NOMO-1 treated with dmso at 0.1 percent for 144 hours (cell line): ENCODE results near the gene SPESP1.

Experiments
- DNase-seq: peaks from one replicate; lab custom pipeline; 2025; ENCODE audit not compliant: unreplicated experiment; lab: John Stamatoyannopoulos, UW

Gene SPESP1

GRCh38 chr15:68990231-68990991 lies 60.1 kb downstream of the SPESP1 start:
- DNase-seq, result no peak

GRCh38 chr15:68990992-68991500 lies 60.7 kb downstream of the SPESP1 start:
- no peak for DNase-seq

GRCh38 chr15:68991723-68992122 lies 61.4 kb downstream of the SPESP1 start:
- no peak for DNase-seq

GRCh38 chr15:68992696-68993095 lies 62.4 kb downstream of the SPESP1 start:
- DNase-seq, result no peak

GRCh38 chr15:68993276-68993675 lies 63.0 kb downstream of the SPESP1 start:
- DNase-seq, result no peak

DNA sequence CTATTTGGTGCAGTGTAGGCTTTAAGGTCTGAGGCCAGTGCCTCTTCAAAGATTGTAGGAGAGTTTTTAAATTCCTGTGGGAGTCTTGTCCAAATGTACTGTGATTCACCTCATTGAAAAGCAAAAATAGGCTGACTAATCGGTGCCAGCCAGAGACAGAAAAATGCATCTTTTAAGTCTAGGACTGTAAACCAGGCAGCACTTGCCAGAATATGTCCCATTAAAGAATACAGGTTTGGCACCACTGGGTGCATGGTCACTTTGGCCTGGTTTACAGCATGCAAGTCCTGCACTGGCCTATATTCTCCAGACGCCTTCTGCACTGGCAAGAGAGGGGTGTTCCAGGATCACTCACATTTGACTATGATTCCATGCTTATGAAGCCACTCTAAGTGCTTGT lies 63.8 kb downstream of the SPESP1 start:
- no peak for DNase-seq

DNA sequence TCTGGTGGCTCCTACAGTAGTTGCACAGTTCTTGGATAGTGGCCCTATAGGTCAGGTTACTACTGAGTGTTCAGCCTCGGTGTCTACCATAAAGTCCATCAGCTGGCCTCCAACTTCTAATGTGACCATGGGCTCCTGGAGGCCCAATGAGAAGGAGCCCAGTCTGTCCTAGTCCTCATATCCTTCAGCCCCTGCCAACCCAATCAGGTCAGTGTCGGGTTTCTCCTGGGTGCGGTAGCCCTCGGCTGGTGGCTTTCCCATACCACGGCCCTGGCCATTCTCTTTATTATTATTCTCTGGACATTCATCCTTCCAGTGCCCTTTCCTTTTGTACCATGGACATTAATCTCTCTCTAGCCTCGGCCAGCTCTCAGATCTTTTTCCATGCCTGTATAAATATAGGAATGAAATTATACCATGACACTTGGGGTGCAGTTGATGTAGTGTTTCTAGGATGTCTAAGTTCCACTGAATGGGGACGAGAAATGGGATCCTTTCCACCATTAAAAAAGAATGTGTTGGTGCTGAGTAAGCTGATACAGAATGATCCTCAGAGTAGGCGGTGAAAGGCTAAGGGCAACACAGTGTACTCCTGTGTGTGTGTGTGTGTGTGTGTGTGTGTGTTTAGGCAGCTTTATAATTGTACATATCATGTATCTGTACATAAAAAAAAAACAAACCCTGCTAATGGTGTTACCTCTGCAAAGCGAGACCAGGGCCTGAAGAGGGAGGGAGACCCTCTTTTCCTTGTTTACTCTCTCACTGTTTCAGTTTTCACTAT lies 64.8 kb downstream of the SPESP1 start:
- DNase-seq, result no peak
